RCC 7860 (cell line): ENCODE measurements around the gene AASDH.

Source experiments
- DNase-seq: peaks from one replicate; pipeline ENCODE4 v3.0.0-alpha.2; 2015; ENCODE audit warnings: low spot score
- FAIRE-seq: peaks from 2 replicates; lab custom pipeline; 2012; peaks lifted over from hg19 to GRCh38; lab: Jason Lieb, UNC

The AASDH gene

DNA sequence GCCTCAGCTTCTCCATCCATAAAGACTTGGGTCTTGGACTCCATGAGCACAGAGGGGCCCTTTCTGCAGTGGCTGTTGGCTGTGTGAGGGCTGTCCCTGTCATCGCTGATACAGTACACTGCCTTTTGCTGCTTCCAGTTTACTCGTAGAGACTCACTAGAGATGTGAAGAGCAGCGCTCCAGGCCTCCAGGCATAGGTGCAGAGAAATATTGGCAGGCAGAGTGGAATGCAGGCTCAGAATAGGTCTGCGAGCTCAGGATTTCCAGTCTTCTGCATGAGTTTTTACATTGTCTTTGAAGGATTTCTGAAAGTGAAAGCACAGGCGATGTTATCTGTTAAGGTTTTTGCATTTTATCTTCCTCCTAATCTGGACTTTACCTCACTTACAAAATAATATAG is 97.4 kb downstream of the AASDH start:
- FAIRE-seq: no peak

DNA sequence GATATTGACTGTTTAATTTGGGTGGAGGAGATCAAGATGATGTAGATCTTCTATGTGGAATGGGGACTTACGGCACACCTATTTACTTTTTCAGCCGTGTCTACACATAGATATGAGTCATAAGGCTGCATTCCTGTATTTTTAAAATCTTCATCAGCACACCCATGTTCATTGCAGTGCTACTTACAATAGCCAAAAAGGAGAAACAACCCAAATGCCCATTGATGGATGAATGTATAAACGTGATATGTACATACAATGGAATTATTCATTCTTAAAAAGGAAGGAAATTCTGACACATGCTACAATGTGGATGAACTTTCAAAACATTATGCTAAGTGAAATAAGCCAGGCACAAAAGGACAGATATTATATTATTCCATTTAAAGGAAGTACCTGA is 98.6 kb downstream of the AASDH start:
- no peak for DNase-seq
- FAIRE-seq: no peak

More for the DNA sequence above, 97.4 kb downstream of the AASDH start:
- no peak for DNase-seq
